Measurements from ENCODE around the gene PRM2.

DNA sequence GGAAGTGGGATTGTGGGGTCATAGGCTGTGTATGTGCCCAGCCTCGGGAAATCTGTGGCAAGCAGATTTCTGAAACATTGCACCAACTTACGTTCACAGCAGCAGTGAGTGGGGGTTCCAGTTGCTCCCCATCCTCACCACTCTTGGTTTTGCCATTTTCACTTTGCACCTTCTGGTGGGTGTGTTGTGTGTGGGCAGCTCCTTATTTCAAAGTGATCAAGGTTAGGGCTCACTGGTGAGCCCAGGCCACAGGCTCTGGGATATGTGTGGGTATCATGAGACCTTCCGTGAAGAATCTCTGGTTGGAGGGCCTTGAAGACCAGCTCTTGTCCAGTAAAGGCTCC is 34.3 kb upstream of the PRM2 start:
- TF ChIP-seq, protein P1, sequence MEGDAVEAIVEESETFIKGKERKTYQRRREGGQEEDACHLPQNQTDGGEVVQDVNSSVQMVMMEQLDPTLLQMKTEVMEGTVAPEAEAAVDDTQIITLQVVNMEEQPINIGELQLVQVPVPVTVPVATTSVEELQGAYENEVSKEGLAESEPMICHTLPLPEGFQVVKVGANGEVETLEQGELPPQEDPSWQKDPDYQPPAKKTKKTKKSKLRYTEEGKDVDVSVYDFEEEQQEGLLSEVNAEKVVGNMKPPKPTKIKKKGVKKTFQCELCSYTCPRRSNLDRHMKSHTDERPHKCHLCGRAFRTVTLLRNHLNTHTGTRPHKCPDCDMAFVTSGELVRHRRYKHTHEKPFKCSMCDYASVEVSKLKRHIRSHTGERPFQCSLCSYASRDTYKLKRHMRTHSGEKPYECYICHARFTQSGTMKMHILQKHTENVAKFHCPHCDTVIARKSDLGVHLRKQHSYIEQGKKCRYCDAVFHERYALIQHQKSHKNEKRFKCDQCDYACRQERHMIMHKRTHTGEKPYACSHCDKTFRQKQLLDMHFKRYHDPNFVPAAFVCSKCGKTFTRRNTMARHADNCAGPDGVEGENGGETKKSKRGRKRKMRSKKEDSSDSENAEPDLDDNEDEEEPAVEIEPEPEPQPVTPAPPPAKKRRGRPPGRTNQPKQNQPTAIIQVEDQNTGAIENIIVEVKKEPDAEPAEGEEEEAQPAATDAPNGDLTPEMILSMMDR (conservative IDR thresholded peaks at IDR 0.05 in 1 of 2, IDR thresholded peaks at IDR 0.05 in 1 of 2; ENCODE audit: low read depth in 1 of 2, low read length in 2 of 2) = no peak
- TF ChIP-seq EZH2 (IDR thresholded peaks at IDR 0.05; ENCODE audit: low read length, missing control alignments) = no peak

Measured in fibroblast of lung (primary cell).